GM23248 (cell line): ENCODE measurements around the gene ATP10A. TPM values are rescaled to one million over a fixed set of nuclear protein-coding genes. Genes with fewer than 3 reads are reported as not detected.
"Not testable (repeated sequence)": the region's sequence is repeated elsewhere in the genome, so short reads cannot be mapped to it uniquely, and the experiment has no call there.

Source experiments
- DNase-seq: peaks from one replicate; pipeline ENCODE4 v3.0.0-alpha.2; 2015
- H2AFZ ChIP-seq: fragments of 200-600 bp; sonication (generic); 2 replicates; pipeline ENCODE4 v1.6.1; 2016; ENCODE audit warnings: antibody characterized with exemption
- H3F3A ChIP-seq: fragments of 200-600 bp; sonication (generic); 2 replicates; pipeline ENCODE4 v1.6.1; 2016; ENCODE audit warnings: mild to moderate bottlenecking, antibody characterized with exemption, mixed run types; ENCODE audit not compliant: insufficient read depth
- H3K27ac ChIP-seq: fragments of 200-600 bp; sonication (generic); 2 replicates; pipeline ENCODE4 v1.5.1; 2016; ENCODE audit warnings: mild to moderate bottlenecking
- H3K27me3 ChIP-seq: fragments of 200-600 bp; sonication (generic); replicated peaks from 2 replicates; pipeline ENCODE4 v1.6.1; 2016; ENCODE audit warnings: mild to moderate bottlenecking; ENCODE audit not compliant: insufficient read depth
- H3K36me3 ChIP-seq: fragments of 200-600 bp; sonication (generic); 2 replicates; pipeline ENCODE4 v1.6.1; 2016; ENCODE audit warnings: low read depth, mild to moderate bottlenecking
- H3K4me1 ChIP-seq: fragments of 200-600 bp; sonication (generic); 2 replicates; pipeline ENCODE4 v1.6.1; 2016; ENCODE audit warnings: mild to moderate bottlenecking; ENCODE audit not compliant: insufficient read depth
- H3K4me2 ChIP-seq: fragments of 200-600 bp; sonication (generic); one replicate; pipeline ENCODE4 v1.6.1; 2016; ENCODE audit warnings: mild to moderate bottlenecking; ENCODE audit not compliant: unreplicated experiment
- H3K4me3 ChIP-seq: fragments of 200-600 bp; sonication (generic); 2 replicates; pipeline ENCODE4 v1.5.1; 2016; ENCODE audit warnings: mild to moderate bottlenecking
- H3K79me2 ChIP-seq: fragments of 200-600 bp; sonication (generic); 2 replicates; pipeline ENCODE4 v1.6.1; 2016; ENCODE audit warnings: mild to moderate bottlenecking; ENCODE audit not compliant: insufficient read depth
- H3K9ac ChIP-seq: fragments of 200-600 bp; sonication (generic); 2 replicates; pipeline ENCODE4 v1.6.1; 2016; ENCODE audit warnings: mild to moderate bottlenecking
- H3K9me2 ChIP-seq: fragments of 200-600 bp; sonication (generic); 2 replicates; pipeline ENCODE4 v1.6.1; 2016; ENCODE audit warnings: mixed run types, mild to moderate bottlenecking, moderate library complexity; ENCODE audit not compliant: insufficient read depth
- H3K9me3 ChIP-seq: fragments of 200-600 bp; sonication (generic); one replicate; pipeline ENCODE4 v1.6.1; 2017; ENCODE audit warnings: low read depth
- H4K20me1 ChIP-seq: fragments of 200-600 bp; sonication (generic); 2 replicates; pipeline ENCODE4 v1.6.0; 2016; ENCODE audit not compliant: insufficient read depth
- EZH2 ChIP-seq: fragments of 200-600 bp; sonication (generic); IDR thresholded peaks from 2 replicates; pipeline ENCODE4 v1.6.1; 2018; ENCODE audit warnings: antibody characterized with exemption, mild to moderate bottlenecking; ENCODE audit not compliant: insufficient read depth, poor library complexity, severe bottlenecking
- EZH2phosphoT487 ChIP-seq: fragments of 200-600 bp; sonication (generic); IDR thresholded peaks from 2 replicates; pipeline ENCODE4 v1.6.1; 2018; ENCODE audit warnings: antibody characterized with exemption, moderate library complexity, mild to moderate bottlenecking, low read depth; ENCODE audit not compliant: insufficient read depth
- WGBS, 2 experiments: methylation state at CpG; one replicate each; pipeline ENCODE4 v1.1.6; 2015 to 2017; ENCODE audit warnings: low lambda C conversion rate in 2 of 2, low coverage in 1 of 2; ENCODE audit errors: missing lambda C conversion rate in 2 of 2; 5-methylcytosine and 5-hydroxymethylcytosine counted together
- in situ Hi-C: fragments of 300-500 bp; cut with MboI; formaldehyde crosslinking; loops from 2 replicates; pipeline ENCODE4 v1.15.0; 2020
- polyA plus RNA-seq: library from polyadenylated mRNA; unstranded; fragments of >200 nt; fragmentation: Nextera tagmentation; extraction: Ambion mirVana; gene quantifications from 2 replicates; pipeline ENCODE4 v1.2.1, GENCODE V29; 2016
- total RNA-seq: library from RNA; depleted of rRNA; stranded (reverse); fragments of >200 nt; shearing (Covaris generic); gene quantifications from 2 replicates; pipeline ENCODE4 v1.2.3, GENCODE V29; 2014

The ATP10A gene
- total and polyA plus RNA-seq, 2 experiments from 2014 or later = 20.4 to 64.1 TPM

DNA sequence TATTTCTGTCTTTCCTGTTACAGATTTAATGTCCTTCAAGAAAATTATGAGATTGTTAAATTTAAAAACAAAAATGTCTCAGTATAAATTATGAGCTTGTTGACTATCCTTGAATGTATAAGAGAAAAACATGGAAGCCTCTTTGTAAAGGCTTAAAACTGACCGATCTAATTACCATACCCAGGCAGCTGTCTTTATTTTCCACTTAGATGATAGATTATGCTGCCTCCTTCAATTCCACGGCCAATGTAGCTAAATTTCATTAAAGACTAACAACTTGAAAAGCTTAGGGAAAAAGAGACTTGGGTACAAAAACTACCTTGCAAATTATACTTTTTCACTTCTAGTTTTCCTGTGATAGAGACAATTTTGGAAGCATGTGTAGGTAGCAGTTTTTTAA, 88.3 kb downstream of the ATP10A start:
- H3K4me3 ChIP-seq = peak overlapping the region; percentile 41
- H3K4me2 ChIP-seq = peak overlapping the region; percentile 75
- no peak for TF ChIP-seq EZH2
- TF ChIP-seq EZH2phosphoT487 = no peak
- no peak overlapping the region for H2AFZ ChIP-seq
- H3K4me1 ChIP-seq = peaks cover 25% of the 10 kb centered on the region
- peak; percentile 8 for DNase-seq
- peak overlapping the region; percentile 82 for H3K9ac ChIP-seq
- no peaks in the 10 kb centered on the region for H3K9me3 ChIP-seq
- 67 to 71% methylated on average over 2 of the region's 2 CpGs for WGBS, 2 experiments
- in situ Hi-C loops = no loop called here
- peak overlapping the region; percentile 97 for H3K27ac ChIP-seq
- H3F3A ChIP-seq = peaks cover 43% of the 10 kb centered on the region
- peaks cover 82% of the 10 kb centered on the region for H3K79me2 ChIP-seq
- H3K36me3 ChIP-seq = peaks cover 6% of the 10 kb centered on the region; the same call in 1 of the 2 replicates
- no peaks in the 10 kb centered on the region for H3K9me2 ChIP-seq
- H3K27me3 ChIP-seq = no peaks in the 10 kb centered on the region
- no peaks in the 10 kb centered on the region for H4K20me1 ChIP-seq

DNA sequence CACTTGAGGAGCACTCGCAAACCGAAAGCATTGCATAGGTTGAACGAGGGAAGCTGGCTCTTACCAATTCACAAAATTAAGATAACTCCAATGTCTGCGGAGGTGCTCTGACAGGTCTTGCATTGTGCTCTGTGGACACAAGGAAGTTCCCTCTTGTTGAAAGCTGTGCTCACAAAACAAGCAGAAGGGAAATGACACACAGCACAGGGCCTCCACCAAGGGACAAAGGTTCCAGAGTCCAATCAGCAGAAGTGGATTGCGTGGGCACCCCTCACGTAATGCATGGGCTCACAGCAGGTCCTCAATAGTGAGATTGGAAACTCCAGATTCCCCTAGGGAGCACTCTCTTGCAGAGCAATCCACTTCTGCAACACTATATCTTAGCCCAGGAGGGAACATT, 89.9 kb downstream of the ATP10A start:
- 93 to 94% methylated on average over 6 of the region's 6 CpGs for WGBS, 2 experiments
- H3F3A ChIP-seq = peaks cover 43% of the 10 kb centered on the region
- H3K4me3 ChIP-seq = no peak overlapping the region
- no peak overlapping the region for H3K9ac ChIP-seq
- no peak for TF ChIP-seq EZH2phosphoT487
- TF ChIP-seq EZH2 = no peak
- no peaks in the 10 kb centered on the region for H3K9me2 ChIP-seq
- peaks cover 25% of the 10 kb centered on the region for H3K4me1 ChIP-seq
- peaks cover 85% of the 10 kb centered on the region for H3K79me2 ChIP-seq
- no peak for DNase-seq
- H3K9me3 ChIP-seq = no peaks in the 10 kb centered on the region
- no peaks in the 10 kb centered on the region for H4K20me1 ChIP-seq
- H2AFZ ChIP-seq = no peak overlapping the region
- in situ Hi-C loops = no loop called here
- peak overlapping the region; percentile 97 for H3K27ac ChIP-seq
- peaks cover 6% of the 10 kb centered on the region; the same call in 1 of the 2 replicates for H3K36me3 ChIP-seq
- no peaks in the 10 kb centered on the region for H3K27me3 ChIP-seq
- no peak overlapping the region for H3K4me2 ChIP-seq

DNA sequence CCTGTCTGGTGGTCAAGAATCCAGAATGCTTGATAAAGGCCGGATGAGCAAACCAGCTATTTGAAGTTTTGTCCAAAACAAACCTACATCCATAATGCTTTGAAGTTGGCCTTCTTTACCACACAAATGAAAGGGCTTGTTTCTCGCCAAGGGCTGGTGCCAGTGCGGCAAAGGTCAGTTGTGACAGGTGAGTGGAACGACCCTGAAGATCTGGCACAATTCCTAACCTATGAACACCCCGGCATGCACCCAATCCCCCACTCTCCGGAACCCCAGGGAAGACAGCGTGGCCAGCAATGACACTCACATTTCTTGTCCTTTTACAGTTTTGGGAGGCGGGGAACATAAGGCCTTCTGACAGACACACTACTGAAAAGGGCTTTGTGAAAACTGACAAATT, 90.6 kb downstream of the ATP10A start:
- no peak for DNase-seq
- 92 to 96% methylated on average over 8 of the region's 8 CpGs for WGBS, 2 experiments

DNA sequence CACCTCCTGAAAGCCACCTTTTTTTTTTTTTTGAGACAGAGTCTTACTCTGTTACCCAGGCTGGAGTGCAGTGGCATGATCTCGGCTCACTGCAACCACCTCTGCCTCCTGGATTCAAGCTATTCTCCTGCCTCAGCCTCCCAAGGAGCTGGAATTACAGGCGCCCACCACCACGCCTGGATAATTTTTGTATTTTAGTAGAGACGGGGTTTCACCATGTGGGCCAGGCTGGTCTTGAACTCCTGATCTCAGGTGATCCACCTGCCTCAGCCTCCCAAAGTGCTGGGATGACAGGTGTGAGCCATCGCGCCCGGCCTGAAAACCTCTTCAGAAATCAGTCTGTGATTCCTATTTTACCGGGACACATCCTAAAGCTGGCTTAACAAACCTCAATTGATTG, 91.4 kb downstream of the ATP10A start:
- peaks cover 85% of the 10 kb centered on the region for H3K79me2 ChIP-seq
- in situ Hi-C loops, H2AFZ ChIP-seq, H3K27ac ChIP-seq, H4K20me1 ChIP-seq, H3K4me3 ChIP-seq, H3K9me2 ChIP-seq, H3K9me3 ChIP-seq, H3K36me3 ChIP-seq, DNase-seq, H3K9ac ChIP-seq, H3K4me2 ChIP-seq, H3K27me3 ChIP-seq: not testable (repeated sequence)
- 95 to 98% methylated on average over 8 of the region's 8 CpGs for WGBS, 2 experiments
- peaks cover 25% of the 10 kb centered on the region for H3K4me1 ChIP-seq
- peaks cover 41% of the 10 kb centered on the region for H3F3A ChIP-seq

More for the DNA sequence above, 90.6 kb downstream of the ATP10A start:
- H3K4me2 ChIP-seq = no peak overlapping the region
- H4K20me1 ChIP-seq = no peaks in the 10 kb centered on the region
- no peak overlapping the region for H2AFZ ChIP-seq
- no peak overlapping the region for H3K4me3 ChIP-seq
- H3K79me2 ChIP-seq = peaks cover 85% of the 10 kb centered on the region
- H3K9me3 ChIP-seq = no peaks in the 10 kb centered on the region
- H3K27me3 ChIP-seq = no peaks in the 10 kb centered on the region
- H3K9me2 ChIP-seq = no peaks in the 10 kb centered on the region
- no peak overlapping the region for H3K9ac ChIP-seq
- H3K27ac ChIP-seq = peak overlapping the region; percentile 1; the same call in 1 of the 2 replicates
- peaks cover 43% of the 10 kb centered on the region for H3F3A ChIP-seq
- peaks cover 6% of the 10 kb centered on the region; the same call in 1 of the 2 replicates for H3K36me3 ChIP-seq
- in situ Hi-C loops = no loop called here
- TF ChIP-seq EZH2phosphoT487 (no peak), EZH2 (no peak)
- peaks cover 25% of the 10 kb centered on the region for H3K4me1 ChIP-seq

DNA sequence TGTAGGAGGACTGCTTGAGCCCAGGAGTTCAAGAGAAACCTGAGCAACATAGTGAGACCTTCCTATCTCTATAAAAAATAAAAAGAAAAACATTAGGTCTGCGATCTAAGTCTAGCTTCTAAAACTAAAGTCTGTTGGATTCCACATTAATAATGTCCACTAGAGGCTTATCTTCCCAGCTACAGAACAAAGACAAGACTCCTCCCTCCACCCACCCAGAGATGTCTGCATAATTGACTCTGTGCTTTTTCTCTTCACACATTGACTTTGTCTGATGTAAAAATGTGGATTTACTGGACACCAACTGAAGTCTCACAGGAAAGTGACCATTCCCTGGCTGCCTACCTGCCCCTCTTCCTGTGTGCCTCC, 91.8 kb downstream of the ATP10A start:
- Histone ChIP-seq H3K4me1 (peaks cover 21% of the 10 kb centered on the region), H3K4me3 (no peak overlapping the region), H3K4me2 (no peak overlapping the region), H3K27me3 (no peaks in the 10 kb centered on the region), H3K9me2 (no peaks in the 10 kb centered on the region), H3K9me3 (no peaks in the 10 kb centered on the region), H3K27ac (no peak overlapping the region), H3F3A (peaks cover 36% of the 10 kb centered on the region), H4K20me1 (no peaks in the 10 kb centered on the region), H3K9ac (no peak overlapping the region), H2AFZ (no peak overlapping the region), H3K79me2 (peaks cover 85% of the 10 kb centered on the region), H3K36me3 (peaks cover 6% of the 10 kb centered on the region; the same call in 1 of the 2 replicates)
- TF ChIP-seq EZH2phosphoT487 (no peak), EZH2 (no peak)
- 58 to 88% methylated on average over 1 of the region's 1 CpG for WGBS, 2 experiments
- in situ Hi-C loops = no loop called here
- DNase-seq = peak; percentile 33
